KBM-7 (cell line): ENCODE data around the gene PAK5.

ENCODE experiments used
- DNase-seq: peaks from one replicate; pipeline ENCODE4 v3.0.0-alpha.2; 2015
- in situ Hi-C: fragments of 300-500 bp; cut with MboI; formaldehyde crosslinking; loops from 2 replicates; pipeline ENCODE4 v1.14.3; 2020; ENCODE audit warnings: low sequenced_read_pairs, low pct_unique_long_range_greater_than_20kb, mixed read lengths

The PAK5 gene

DNA sequence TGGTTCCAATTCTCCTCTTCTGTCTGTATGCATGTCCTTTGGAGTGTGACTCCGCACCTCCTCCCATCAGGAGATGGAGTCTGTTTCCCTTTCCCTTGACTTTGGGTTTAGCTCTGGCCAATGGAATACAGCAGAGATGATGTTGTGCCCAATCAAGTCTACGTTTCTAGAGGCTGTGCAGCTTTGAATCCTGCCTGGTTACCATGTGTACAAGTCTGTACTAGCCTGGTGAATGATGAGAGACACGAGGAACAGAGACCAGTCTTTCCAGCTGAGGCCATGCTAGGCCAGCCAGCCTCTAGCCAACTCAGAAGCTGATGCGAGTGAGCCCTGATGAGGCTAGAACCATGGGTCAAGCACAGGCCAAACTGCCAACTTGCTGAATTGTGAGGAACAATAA lies 241.3 kb downstream of the PAK5 start:
- no peak for DNase-seq
- in situ Hi-C loops = no loop called here

DNA sequence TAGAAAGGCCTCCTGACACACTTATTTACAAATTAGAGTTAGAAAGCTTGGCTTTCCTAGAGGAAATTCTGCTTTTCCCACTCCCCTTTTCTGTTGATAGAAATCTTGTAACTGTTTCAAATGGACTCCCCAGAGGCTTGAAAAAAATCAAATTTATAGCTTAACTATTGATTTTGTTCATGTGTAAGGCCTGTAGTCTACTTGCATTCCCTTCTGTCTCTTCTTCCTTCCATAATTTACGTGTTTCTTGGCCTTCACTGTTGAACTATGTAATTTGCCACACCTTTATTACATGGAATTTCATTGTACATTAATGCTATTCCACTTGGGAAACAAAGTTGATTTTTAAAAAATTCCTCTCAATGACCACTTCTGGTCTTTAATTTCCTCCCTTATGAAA lies 243.1 kb downstream of the PAK5 start:
- in situ Hi-C loops = no loop called here
- no peak for DNase-seq

DNA sequence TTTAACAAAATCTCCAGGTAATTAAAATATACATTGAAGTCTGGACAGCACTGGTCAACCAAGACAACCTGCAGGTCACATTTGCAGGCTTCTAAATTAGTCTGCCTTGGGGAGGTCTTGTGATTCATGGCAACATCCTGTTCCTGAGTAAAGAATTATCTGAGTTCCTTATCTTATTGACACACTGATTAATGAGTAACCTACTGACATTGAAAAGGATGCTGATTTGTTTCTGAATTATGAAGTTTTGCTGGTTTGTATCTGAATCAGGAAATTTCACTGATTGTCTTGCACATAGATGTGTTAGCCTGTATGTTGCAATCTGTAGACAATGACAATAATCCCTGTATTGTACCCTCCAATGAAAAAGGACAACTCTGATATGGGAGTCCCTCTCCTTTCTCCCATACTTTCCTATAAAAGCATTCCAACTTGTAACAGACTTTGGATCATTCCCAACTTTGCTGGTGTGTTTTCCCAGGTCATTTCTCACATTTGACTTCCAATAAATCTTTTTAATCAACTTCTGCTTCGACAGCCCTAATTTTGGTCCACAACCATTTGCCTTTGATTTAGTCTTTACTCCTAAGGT lies 244.5 kb downstream of the PAK5 start:
- no peak for DNase-seq
- in situ Hi-C loops = no loop called here

DNA sequence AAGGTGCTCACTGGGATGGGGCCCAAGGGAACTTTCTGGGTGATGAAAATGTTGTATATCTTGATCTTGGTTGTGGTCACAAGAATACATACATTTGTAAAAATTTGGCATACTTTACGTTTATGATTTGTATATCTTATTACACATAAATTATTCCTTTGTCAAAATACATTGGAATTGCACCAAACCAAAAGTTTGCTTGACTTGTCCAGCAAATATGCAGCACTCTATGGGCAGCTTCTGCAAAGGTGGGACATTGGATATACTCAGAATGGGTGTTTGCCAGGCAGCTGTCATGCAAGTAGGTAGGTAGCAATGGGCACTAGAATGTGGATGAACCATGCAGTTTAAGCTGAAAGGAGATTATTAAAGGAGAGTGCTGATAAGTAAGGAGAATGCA lies 246.5 kb downstream of the PAK5 start:
- no peak for DNase-seq
- in situ Hi-C loops = no loop called here

DNA sequence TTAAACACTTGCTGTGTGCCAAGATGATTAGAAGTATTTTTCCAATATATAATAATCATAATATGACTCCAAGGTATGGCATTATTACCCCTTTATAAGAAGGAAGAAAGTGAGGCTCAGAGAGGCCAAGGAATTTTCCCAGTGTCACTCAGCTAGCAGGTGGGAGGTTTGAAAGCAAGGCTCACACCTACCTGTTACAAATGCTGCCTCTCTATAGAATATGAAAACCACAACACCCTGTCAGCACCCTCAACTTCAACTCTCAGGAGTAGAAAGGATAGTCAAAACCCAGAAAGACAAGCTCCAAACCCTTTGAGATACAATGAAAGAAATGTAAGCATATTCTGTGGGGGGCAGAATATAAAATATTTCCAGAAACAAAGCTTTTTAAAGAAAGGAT lies 247.8 kb downstream of the PAK5 start:
- in situ Hi-C loops = no loop called here
- no peak for DNase-seq

DNA sequence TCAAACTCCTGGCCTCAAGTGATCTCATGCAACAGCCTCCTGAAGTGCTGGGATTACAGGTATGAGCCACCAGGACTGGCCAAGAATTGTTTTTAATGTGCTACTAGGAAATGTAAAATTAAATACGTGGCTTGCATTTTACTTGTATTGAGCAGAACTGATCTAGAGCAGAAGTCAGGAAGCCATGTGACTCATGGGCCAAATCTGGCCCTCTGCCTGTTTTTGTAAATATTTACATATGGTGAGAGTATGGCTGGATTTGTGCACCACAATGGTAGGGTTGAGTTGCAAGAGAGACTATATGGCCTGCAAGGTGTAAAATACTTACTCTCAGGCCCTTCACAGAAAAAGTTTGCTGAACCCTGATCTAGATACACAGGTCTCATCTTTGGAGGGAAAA lies 248.7 kb downstream of the PAK5 start:
- no peak for DNase-seq

DNA sequence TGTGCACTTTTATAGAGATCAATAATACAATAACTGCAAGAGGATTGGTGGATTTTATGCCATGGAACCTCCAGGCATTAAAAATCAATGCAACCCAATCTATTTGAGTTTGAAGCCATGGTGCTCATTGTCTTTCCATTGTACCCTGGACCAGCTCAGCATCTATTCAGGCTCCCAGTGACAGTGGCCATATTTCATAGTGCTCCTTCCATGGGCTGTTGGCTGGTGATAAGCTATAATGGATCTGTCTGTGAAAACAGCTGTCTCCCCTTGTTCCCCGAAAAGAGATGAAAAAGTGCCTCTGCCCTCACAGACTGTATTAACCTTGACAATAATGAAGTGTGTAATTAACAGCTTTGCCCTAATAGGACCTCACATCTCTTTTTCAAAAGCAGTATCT lies 250.2 kb downstream of the PAK5 start:
- in situ Hi-C loops = no loop called here

More for the DNA sequence above, 248.7 kb downstream of the PAK5 start:
- in situ Hi-C loops = no loop called here

DNA sequence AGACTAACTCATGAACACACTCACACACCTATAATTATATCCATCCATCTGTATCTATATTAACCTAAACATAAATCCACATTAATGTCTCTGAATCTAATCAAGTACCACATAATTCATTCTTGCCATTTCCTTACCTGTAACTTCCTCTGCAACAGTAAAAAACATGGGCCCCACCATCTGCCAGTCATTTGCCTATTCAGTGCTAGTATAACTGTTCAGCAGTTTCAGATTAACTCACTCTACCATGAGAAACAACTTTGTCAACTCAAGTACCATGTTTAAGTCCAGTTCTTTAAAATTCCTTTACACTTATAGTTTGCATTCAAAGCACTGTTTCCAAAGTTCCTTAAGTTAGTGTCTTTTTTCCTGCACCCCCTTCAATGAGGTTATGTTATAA lies 255.7 kb downstream of the PAK5 start:
- in situ Hi-C loops = no loop called here
- no peak for DNase-seq

More for the DNA sequence above, 250.2 kb downstream of the PAK5 start:
- DNase-seq = no peak

DNA sequence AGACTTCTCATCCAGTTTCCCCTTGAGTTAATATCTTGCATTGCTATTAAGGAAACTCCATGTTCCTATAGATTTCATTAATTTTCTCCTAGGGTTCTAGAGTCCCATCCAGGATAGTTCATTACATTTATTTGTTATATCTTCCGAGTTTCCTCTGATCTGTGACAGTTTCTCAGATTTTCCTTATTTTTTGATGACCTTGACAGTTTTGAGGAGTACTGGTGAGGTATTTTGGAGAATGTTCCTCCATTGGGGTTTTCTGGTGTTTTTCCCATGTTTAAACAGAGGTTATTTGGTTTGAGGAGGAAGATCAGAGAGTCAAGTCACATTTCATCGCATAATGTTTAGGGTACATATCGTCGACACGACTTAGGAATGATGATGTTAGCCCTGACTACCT lies 256.7 kb downstream of the PAK5 start:
- in situ Hi-C loops = no loop called here
- DNase-seq = no peak

DNA sequence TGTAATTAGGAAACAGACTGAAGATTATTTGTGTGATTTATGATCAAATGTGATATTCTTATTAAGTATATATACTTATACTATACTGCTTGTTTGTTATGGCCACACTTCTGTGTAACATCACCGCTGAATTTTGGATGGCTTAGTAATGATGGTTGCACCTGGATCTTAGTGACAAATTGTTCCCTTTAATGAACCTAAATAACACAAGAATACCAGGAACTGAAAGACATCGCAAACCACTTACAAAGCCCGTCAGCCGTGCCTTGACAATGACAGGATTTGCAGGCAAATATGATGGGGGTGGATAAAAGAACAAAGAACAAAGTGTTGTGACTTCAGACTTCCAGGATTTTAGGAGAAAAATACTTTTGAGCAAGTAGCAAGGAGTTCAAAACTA lies 257.4 kb downstream of the PAK5 start:
- in situ Hi-C loops = no loop called here
- DNase-seq = no peak

DNA sequence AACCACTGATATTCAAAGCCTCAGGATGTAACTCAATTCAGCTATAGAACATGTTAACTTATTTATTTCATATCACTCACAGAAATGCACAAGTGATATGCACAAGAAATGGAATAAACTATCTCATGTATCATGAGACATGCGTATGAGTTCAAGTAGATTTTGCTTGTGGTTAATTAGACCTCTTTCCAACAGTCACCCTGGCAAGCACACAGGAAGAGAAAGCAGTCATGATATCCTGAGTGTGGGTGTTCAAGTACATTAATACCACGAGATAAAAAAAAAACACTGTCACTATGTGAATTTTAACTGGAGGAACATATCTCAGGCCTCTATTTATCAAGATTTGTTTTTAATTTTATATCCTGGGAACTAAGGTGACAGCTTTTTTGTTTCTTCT lies 260.3 kb downstream of the PAK5 start:
- DNase-seq = no peak
- in situ Hi-C loops = no loop called here

DNA sequence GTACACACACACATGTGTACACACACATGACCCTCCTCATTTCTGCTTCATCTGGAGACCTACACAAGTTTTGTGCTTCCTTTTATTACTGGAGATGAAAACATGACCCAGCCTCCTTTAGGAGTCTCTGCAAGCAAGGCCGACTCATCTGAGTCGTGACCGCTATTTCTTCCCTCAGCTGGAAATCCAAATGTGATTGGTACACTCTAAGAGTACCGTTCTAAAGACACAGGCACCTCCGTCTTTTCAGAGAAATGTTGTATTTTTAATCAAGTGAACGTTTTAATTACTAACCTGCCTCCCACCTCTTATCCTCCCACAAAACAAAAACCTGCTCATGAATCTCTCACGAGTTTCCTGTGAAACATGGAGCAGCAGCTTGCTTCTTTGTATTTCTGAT lies 261.5 kb downstream of the PAK5 start:
- no peak for DNase-seq
- in situ Hi-C loops = no loop called here

DNA sequence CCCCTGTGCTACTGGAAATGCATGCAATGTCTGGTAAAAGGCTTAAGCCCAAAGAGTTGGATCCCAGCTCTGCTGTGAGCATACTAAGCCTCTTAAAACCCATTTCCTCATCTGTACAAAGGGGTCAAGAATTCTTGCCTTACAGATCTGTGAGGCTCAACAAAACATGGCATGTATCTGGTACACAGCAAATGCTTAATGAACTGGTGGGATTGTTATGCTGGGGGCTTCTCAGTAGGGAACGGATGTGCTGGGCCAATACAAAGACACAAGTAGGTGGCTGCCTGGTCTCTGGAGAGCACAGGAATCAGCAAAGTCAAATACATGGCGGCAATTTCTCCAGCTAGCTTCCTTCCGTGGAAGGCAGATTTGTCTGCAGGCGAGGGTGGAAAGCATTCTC lies 262.2 kb downstream of the PAK5 start:
- in situ Hi-C loops = no loop called here
- no peak for DNase-seq

DNA sequence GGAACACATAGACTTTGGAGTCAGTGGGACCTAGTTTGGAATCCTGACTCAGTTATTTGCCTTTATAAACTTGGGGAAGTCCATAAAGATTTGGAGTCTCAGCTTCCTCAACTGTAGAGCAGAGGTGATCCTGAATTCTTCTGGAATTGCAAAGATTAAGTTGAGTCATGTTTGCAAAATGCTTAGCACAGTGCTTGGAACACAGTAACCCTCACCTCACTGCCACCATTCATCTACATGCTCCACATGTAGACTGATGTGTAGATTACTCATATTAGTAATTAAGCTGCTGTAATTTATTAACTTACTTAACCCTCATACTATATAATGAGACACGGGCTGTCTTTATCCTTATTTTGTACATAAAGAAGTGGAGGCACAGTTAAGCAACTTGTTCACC lies 263.0 kb downstream of the PAK5 start:
- in situ Hi-C loops = no loop called here
- no peak for DNase-seq

DNA sequence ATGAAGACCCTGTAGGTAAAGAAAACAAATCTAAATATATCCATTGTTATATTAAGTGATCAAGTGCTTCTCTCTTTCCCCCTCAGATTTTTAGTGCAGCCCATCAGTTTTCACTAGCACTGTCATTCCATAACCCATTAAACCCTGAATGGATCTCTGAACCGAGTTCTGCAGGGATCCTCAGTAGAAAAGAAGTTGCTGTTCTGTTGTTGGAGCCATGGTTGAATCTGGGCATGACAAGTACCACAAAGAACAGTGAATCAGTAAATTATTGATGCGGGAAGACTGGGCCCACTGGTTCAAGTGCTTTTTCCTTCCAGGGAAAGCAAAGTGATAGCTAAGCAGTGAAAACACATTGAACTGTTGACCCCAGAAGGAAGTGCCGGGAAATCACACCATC lies 264.1 kb downstream of the PAK5 start:
- in situ Hi-C loops = no loop called here

DNA sequence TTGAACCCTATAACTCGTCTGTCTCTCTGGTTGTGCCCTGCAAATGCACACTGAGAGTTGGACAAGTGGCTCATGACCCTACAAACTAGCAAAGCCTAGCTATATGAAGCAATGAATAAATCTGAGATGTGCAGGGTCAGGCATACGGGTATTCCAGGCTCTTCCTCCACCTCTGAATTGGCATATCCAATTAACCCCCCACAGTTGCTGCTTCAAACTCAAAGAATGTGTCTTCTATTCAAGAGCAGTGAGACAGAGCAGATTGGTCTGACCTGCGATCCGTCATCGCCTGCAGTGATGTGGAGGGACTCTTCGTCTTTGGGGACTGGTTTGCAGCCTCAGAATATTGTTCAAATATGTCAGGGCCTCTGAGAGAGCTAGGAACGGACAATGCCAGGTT lies 264.7 kb downstream of the PAK5 start:
- DNase-seq = no peak
- in situ Hi-C loops = no loop called here

More for the DNA sequence above, 264.1 kb downstream of the PAK5 start:
- no peak for DNase-seq

DNA sequence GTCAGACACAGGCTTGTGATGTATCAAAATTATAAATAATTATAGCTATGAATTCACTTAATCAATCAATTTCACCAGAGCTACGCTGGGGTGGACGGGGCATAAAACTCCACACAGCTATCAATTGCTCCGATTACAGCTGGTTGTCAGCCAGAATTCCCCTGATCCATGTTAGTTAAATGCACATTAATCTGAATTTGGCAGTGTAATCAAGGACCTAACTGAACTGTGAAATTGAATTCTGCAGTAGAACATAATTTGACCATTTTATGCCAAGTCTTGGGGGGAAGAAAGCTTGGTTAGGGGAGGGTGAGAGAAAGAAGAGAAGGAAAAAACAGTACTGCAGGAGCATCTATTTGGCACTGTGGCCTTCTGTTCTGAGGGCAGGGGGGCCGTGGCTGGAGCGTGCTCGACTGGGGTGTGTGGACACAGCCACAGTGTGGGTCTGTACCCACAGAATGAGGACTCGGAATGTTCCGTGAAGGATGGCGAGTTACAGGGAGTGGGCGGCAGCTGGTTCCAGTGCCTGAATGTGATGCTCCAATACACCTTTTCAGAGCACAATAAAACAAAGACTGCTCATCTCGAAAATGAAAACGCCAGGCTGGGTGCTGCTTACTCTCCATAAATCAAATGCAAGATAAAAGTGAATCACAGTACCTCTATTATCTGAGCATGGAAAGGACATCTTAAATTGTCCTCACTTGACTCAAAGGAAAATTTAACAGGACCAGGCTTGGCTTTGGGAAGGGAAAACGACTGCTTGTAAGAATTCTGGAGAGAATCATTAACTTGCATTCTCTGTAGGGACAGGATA lies 265.3 kb downstream of the PAK5 start:
- DNase-seq = no peak

DNA sequence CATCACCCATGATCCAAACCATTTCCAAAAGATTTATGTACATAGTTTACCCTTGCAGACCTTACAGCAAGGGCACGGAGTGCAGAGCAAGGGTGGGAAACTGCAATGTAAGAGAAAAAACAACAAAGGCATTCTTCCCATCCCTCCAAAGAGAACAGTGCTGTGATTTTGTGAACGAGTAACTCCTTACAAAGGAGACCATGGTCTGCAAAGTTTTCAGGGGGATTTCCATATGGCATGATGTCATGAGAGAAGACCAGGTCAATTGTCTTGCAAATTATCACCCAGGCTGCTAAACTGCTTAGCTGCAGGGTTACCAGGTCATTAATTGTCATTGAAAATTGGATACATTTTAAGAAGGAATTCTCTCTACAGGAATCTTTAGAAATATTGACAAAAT lies 266.2 kb downstream of the PAK5 start:
- in situ Hi-C loops = no loop called here
- DNase-seq = no peak

More for the DNA sequence above, 265.3 kb downstream of the PAK5 start:
- in situ Hi-C loops = no loop called here

DNA sequence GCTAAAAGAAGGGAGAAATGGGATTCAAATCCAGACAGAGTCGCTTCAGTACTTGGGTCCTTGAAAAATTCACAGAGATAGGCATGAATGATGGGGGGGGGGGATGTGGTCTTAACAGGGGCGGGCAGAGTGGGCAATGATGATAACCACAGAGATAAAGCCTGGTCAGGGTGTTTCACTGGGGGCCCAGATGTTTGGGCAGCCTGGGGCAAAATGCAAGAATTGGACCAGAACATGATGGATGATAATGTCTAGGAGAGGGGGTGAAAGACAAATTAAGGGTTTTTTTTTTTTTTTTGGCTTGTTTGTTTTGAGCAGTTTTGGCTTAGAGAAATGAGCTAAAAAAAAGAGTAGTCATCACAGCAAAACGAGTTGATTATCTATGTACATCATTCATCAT lies 267.1 kb downstream of the PAK5 start:
- DNase-seq = no peak

DNA sequence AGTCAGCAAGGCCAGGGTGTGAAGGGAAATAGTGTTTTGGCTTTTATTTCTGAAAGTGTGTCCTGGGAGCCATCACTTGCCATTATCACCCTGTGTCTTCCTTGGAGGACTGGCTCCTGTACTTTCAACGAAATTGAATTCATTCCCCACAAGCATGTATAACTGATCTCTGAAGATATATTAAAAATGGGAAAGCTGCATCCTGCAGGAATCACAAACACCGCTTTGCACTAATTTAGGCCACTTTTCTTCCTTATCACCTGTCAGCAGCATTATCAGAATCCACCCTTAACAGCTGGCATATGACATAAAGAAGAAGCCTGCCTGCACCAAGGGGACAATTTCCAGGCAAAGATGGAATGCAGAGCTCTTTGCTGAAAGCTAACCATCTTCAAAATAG lies 268.3 kb downstream of the PAK5 start:
- in situ Hi-C loops = no loop called here
- no peak for DNase-seq

More for the DNA sequence above, 267.1 kb downstream of the PAK5 start:
- in situ Hi-C loops = no loop called here

DNA sequence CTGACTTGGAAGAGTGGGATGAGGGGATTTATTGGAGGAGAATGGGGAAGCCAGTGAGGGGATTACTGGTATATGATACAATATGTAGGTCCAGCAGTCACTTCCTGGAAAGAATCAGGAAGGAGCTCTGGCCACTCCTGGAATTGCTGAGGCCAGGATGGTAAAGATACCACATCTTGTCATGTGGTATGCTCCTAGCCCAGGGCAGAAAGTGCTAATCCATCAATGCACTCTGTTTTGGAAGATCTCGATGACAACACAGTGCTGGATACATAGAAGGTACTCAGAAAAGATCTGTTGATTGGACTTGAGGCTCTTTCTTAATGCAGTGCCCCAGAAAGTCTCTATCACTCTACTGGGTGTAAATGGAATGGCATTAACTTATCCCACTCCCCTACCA lies 271.9 kb downstream of the PAK5 start:
- no peak for DNase-seq
- in situ Hi-C loops = no loop called here
